Thyroid gland (tissue), 4 donors: Measurements from ENCODE around the gene FAM193B.

Experiments used
- CTCF ChIP-seq, 6 experiments: fragments of 200-600 bp in 3 of 6; fragments of 450-650 bp in 3 of 6; sonication (generic) in 3 of 6; IDR thresholded peaks; one replicate each; pipeline ENCODE4 v1.5.1; 2016 to 2019; ENCODE audit warnings: antibody characterized with exemption in 6 of 6, mild to moderate bottlenecking in 2 of 6, inconsistent platforms in 1 of 6, moderate library complexity in 1 of 6
- POLR2A ChIP-seq, 2 donors: fragments of 450-650 bp; IDR thresholded peaks; one replicate each; pipeline ENCODE4 v1.6.1; 2017; ENCODE audit warnings: antibody characterized with exemption in 2 of 2, mild to moderate bottlenecking in 2 of 2, moderate library complexity in 1 of 2

GRCh38 chr5:177593511-177593910, 39.1 kb upstream of the FAM193B start:
- TF ChIP-seq CTCF (IDR thresholded peaks at IDR 0.05) (no peak), POLR2A (IDR thresholded peaks at IDR 0.05) (no peak)
